SIG-M5 treated with dmso at 0.1 percent for 504 hours (cell line): Measurements from ENCODE around the gene CLCN7.

Experiments
- DNase-seq: peaks from one replicate; lab custom pipeline; 2025; ENCODE audit not compliant: unreplicated experiment; lab: John Stamatoyannopoulos, UW

The CLCN7 gene

DNA sequence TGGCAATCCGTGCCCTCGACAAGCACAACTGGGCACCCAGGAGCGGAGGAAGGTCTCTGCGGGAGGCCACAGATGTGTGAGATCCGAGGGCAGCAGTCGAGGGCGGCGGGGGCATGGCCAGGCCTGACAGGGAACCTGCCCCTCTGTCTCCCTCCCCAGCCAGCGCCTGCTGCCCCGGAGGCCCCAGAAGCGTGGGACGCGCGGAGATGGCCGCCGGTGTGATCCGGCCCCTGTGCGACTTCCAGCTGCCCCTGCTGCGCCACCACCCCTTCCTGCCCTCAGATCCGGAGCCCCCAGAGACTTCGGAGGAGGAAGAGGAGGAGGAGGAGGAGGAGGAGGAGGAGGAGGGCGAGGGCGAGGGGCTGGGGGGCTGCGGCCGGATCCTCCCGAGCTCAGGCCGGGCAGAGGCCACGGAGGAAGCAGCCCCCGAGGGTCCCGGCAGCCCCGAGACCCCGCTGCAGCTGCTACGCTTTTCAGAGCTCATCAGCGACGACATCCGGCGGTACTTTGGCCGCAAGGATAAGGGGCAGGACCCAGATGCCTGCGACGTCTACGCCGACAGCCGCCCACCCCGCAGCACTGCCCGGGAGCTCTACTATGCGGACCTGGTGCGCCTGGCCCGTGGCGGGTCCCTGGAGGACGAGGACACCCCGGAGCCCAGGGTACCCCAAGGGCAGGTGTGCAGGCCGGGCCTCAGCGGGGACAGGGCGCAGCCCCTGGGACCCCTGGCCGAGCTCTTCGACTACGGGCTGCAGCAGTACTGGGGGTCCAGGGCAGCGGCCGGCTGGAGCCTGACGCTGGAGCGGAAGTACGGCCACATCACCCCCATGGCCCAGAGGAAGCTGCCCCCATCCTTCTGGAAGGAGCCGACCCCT lies 42.2 kb downstream of the CLCN7 start:
- no peak for DNase-seq

DNA sequence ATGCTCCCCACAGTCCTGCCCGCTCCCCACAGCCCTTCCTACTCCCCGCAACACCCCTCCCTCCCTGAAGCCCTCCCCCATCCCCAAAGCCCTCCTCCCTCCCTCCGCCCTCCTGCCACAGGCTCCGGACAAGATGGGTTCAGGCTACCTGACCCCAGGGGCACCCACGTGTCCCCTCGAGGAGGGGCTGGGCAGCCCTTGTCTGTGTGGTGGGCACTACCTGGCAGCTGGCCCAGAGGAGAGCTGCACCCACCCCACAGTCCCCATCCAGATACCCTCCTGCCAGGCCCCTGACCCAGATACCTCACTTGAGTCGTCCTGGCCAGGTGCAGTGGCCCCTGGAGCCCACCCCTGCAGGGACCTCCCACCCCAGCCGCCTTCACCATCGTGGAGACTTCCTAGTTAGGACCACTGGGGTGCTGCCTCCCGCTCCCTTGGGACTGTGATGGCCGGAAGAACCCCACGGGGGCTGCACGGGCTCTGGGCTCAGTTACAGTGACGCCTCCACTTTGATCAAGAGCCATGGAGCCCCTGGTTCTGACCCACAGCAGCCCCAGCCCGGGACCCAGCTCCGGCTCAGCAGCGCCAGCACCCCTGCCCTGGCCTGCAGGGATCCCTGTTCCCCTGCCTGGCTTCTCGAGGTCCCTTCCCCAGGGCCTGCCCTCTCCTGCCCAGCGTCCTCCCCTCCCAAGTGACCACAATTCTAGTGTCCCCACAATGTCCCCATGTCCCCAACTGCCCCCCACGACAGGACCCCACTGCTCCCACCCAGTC lies 43.1 kb downstream of the CLCN7 start:
- DNase-seq: no peak

DNA sequence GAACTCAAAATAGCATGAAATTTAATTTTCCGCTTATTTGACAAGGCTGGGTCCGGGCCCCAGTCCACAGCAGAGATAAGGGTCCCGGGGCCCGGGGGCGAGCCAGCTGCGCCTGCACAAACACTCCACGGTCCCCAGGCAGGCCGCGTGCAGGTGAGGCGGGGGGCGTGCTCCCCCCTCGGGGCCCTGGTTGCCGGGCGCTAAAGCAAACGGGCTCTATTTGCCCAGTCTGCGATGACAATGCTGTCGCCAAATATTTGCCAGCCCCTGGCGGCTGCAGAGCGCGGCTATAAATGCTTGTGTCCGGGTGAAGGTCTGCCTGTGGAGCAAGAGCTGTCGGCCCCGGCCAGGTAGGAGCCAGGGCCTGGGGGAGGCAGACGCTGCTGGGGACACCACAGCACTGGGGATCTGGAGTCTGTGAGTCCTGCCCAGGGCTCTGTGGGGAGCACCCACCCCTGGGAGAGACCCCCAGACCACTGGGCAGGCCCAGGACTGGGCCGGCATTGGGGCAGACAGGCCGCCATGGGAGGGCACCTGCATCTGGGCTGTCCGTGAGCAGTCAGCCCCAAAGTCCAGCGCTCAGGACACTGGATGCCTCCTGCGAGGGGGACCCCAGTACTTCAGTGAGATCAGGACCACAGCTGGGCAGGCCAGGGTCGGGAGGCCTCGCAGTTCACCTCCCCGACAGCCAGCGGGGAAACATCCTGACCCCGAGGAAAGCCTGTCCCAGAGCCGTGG lies 43.9 kb downstream of the CLCN7 start, which contains the start of gene PERCC1:
TSS of gene PERCC1 (plus strand) at position 320 of the 738 bp plus-strand sequence. CDS start 1,516 bp downstream, outside the sequence.
- DNase-seq: no peak

DNA sequence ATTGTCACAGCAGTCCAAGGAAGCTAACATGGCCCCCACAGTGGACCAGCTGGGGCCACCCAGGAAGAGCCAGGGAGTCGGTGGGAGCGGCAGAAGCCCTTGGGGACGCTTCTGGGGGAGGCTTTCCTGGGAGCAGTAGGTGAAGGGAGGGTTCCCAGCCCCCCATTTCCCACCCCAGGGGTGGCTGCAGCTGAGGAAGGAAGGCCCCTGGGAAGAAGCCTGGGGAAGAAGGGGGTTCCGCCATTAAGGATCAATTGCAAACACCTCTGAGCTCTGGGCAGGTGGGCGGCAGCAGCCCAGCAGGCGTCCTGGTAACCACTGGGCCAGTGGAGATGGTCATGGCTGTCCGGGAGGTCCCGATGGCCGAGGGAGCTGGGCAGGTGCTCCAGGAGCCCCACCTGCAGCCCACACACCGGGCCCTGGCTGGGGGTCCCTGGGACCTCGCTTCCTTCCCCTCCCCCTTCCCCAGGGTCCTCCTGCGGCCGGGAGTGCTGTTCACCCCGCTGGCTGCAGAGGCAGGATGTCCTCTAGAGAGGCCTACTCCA lies 44.5 kb downstream of the CLCN7 start:
- DNase-seq: no peak

DNA sequence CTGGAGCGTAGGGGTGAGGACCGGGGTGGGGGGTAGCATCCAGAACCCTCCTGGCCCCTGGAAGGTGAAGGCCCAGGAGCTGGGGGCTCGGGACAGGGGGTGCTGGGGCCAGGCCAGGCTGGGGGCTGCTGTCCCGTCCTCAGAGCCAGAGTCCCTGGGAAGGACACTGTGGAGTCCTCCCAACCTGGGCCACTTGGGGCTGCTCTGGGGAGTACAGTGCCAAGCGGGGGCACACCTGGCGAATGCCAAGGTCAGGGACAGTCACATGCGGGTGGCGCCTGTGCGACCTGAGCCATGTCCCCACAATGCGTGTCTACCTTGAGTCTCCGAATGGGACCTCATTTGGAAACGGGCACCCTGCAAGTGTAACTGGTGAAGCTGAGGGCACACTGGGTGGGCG lies 45.2 kb downstream of the CLCN7 start:
- no peak for DNase-seq

DNA sequence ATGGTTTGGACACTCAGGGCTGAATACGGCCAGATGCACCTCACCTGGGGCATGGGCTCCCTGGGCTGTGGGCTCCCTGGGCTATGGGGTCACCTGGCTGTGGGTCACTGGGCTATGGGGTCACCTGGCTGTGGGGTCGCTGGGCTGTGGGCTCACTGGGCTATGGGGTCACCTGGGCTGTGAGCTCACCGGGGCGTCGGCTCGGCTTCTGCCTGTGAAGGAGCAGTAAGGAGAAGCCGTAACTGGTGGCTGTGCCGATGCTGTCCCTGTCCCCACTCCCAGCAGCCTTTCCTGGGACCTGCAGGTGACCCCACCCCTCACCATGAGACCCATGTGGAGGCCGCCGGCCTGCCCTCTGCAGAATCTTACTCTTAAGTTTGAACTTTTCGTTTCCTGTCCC lies 45.8 kb downstream of the CLCN7 start:
- no peak for DNase-seq

DNA sequence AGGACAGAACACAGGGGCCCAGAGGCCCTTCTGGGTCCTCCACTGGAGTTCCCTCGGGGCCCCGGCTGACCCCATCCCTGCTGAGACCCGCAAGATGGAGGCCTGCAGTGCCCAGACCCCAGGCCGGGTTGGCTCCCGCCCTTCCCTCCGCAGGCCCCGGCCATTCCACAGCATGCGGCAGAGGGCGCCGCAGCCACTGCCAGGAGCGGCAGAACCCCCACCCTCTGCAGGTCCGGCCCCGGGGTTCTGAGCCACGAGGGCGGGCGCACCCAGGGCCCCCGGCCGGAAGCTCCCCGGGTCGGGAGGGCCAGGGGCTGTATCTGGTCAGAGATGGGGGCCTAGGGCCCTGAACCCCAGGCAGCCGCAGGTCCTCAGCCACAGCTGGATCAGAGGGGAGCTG lies 46.3 kb downstream of the CLCN7 start:
- peak; percentile 25 for DNase-seq

DNA sequence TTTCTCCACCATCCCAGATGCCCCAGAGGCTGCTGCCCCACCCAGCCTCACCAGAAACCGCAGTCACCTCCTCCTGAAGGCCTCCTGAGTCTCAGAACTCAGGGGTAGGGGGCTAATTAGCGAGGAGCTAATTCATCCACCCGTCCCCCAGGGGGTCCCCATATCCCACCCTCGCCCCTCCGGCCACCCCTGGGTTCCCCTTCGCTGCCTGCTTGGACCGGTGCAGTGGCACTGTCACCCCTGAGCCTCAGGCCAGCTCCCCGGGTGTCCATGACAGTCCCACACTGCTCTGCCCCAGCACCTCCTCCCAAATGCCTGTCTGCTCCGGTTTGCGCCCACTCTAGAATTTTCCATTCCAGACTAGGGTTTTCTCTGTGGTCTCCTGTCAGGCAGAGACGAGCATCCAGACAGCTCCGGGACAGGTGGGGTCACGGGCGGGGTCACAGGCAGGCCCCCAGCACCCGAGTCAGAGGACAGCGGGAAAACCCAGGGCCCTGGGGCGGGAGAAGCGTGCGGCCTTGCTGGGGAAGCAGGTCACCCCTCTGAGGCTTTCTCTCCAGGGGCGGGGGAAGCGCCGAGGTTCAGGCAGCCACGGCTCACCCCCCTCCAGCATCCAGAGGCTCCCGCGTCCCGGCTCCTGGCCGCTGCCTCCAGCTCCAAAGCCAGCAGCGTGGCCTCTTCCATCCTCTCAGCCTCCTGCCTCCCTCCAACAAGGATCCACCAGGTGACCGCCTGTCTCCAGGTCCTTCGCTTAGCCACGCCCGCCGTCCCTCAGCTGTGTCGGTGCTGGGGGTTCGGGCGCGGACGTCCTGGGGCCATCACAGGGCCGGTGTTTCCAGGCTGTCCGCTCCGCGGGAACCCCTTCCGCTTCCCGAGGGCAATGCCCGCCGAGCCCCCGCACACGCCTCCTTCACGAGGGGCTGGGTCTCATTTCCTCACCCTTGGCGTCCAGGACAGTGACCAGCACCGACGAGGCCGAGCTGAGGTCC lies 47.1 kb downstream of the CLCN7 start:
- no peak for DNase-seq

DNA sequence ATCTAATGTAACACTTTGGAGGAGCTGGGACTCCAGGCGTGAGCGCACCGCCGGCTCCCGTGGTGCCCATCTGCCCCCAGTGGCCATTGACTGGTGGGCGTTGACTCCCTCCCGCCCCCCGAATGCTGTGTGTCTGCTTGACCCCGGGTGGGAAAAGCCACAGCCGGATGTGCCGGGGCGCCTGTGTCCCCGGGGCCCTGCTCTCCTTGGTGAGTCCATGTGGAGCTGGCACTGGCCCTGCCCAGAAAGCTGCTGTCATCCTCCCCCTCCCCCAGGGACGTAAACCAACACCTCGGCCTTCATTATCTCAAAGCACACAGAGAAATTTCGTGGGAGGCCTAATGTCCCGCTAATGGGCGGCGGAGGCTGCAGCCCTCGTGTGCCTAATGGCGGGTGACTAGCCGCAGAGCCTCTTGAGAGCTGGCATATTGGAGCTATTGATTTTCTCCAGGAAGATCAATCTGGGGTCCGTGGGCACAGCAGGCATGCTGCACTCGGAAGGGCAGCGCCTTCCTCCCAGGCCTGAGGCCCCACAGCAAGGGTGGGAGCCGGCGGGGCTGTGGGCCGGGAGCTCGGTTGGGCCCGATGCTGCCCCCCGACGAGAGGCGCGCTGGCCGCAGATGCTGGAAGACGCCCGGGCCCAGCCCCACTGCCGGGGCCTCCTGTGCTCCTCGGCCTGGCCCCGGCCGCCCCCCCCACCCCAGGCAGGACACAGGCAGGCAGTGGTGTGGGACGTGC lies 47.9 kb downstream of the CLCN7 start:
- no peak for DNase-seq

DNA sequence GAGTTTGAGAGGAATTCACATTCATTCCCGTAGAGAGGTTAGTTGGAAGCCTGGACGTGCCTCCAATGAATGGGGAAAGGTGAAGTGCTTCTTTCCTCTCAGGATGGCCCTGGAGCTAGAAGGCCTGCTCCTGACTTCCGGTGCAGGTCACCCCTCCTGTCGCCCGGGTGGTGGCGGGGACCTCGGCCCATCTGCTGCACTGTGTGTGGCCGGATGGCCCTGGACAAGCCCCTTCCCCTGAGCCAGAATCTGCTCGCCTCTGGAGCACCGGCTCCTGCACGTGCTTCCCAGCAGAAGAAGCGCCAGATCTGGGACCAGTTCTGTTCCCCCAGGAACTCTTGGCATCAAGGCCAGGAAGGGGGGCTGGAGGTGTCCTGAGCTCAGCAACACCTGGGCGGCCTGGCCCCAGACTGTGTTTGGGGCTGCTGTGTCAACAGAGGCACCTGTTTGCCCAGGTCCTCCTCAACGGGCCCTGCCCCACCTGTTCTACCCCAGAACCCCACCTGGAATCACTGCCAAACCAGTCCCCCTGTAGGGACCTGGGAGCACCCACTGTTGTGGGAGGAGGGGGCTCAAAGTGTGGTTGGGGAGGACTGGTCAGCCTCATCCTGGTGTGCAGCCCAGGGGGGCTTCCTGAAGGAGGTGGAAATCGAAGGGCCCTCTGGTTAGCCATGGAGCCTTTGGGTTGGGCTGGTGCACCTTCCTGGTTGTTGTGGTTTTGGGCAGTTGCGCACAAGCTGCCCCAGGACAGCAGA lies 49.0 kb downstream of the CLCN7 start:
- DNase-seq: no peak

DNA sequence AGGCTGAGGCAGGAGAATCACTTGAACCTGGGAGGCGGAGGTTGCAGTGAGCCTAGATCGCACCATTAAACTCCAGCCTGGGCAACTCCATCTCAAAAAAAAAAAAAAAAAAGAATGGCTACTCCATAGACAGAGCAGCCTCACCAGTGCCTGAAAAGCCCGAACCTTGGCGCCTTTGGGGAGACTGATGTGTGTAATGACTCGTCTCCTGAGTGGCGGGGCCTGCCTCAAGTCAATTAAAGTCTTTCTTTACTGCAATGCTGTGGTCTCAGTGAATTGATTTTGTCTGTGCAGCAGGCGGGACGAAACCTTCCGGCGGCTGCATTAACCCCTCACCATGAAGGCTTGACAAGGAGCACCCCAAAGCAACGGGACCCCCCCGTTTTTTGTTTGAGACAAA lies 50.8 kb downstream of the CLCN7 start:
- DNase-seq: no peak

DNA sequence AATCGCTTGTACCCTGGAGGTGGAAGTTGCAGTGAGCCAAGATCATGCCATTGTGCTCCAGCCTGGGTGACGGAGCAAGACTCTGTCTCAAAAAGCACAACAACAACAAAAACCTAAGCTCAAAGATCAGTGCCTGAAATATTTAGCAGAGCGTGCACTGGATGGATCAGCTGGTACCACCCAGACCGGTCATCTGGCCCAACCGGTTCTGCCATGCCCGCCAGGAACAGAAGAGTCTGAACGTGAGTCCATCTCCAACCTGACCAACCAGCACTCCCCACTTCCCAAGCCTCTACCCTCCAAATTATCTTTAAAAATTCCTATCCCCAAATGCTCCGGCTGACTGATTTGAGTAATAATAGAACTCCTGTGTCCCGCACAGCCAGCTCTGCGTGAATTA lies 52.8 kb downstream of the CLCN7 start:
- DNase-seq: no peak

DNA sequence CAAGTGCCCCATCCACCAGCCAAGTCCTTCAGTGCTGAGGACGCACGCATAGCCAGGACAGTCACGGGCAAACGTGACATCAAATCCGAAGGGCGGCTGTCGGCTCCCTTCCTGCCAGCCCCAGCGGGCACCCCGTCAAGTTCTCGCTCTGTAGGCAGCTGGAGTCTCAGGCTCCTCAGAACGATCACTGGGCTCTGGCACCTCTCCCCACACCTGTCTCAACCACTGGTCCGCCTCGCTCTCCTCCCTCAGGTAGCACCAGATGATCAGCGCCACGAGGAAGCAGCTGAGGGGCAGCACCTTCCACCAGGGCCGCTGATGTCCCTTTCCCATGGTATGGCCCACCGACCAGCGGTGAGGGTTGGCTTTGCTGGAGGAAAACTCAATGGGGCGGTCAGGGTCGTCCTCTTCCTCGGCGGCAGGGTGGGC lies 54.7 kb downstream of the CLCN7 start:
- no peak for DNase-seq

DNA sequence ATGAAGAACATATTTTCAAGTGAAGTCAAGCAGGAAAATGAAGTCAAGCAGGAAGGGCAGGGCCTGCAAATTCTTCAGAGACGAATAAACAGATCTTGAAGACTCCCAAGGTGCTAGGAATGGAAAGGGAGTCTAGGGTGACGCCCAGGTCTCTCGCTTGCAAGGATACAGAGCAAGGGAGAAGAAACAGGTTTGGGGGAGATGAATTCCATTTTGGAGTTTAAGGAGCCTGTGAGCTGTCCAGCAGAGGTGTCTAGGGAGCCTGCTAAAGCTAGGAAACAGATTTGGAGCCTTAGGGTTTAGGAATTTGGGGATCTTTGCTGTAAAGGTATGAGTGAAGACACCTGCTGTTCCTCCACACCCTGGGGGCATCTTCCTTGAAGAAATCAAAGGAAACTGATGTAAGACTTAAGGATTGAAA lies 58.3 kb downstream of the CLCN7 start:
- DNase-seq: no peak

DNA sequence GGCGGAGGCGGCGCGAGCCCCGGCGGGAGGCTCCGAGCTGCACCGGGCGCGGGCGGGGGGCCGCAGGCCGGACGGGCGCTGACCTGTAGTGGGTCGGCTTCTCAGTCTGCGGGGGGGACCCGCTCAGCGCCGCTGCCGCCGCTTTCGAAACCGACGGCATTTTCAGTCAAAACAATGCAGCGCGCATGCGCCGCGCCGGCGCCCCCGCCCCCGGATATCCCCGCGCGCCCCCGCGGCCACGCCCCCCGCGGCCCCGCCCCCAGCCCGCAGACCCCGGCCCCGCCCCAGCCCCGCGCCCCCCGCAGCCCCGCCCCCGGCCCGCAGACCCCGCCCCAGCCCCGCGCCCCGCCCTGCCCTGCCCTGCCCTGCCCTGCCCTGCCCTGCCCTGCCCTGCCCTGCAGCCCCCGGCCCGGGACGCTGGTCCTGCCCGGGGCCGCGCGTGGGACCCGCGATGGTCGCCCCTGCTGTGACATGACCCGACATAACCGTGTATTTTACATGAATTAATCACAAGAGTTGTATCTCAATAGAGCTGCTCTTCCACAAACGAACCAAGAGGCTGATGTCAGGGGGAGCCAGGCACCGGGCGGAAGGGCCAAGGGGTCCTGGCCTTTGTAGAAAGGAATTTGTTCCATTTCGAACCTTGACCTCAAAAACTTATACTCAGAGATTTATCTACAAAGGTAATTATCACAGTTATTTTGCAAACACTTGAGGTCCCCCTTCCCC lies 60.1 kb downstream of the CLCN7 start, which contains the start of gene UNKL:
TSS of gene UNKL (minus strand) at position 173 of the 729 bp plus-strand sequence. CDS start at position 160, 13 bp downstream.
- peak; percentile 31 for DNase-seq

DNA sequence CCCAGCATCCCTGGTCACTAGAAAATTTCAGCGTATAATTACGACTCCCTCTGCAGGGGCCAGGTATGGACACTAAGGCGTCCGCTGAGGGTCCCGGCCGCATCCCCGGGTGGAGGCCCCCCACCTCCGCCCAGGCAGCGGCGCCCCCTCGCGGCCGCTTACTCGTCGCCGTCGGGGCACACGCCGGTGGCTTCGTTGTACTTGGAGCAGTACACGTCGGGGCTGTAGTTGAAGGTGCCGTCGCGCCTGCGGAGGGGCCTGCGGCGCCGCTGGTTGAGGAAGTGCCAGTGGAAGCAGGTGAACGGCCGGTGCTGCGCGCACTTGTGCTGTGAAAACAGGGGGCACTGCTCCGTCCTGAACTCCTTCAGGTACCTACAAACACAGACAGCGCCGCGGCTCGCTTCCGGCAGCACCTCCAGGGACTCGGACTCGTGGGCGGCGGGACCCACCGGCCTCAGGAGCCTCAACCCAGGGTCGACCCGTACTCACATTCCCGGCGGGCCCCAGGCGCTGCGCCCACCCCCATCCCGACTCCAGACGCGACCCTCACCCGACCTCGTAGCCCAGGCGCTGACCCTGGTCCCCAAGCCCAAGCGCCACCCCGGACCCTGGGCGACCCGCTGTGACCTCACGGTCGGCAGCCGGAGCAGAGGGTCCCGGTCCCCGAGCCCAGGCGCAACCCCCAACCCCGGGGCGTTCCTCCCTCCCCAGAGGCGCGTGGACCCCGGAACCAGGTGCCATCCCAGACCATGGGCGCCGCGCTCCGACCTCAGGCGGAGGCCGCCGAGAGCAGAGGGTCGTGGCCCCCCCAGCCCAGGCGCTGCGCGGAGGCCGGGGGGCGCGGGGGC lies 60.9 kb downstream of the CLCN7 start:
- peak; percentile 39 for DNase-seq

DNA sequence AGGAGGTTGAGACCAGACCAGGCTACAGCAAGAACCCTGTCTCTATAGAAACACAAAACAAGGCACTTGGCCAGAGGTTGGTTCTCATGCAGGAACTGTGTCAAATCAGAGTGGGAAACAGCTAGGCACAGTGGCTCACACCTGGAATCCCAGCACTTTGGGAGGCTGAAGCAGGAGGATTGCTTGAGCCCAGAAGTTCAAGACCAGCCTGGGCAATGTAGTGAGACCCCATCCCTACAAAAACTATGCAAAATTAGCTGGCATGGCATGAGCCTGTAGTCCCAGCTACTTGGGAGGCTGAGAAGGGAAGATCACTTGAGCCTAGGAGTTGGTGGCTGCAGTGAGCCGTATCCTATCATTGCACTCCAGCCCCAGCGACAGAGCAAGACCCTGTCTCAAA lies 62.0 kb downstream of the CLCN7 start:
- DNase-seq: no peak
